GM19023 (cell line): ENCODE measurements around the gene GMDS.

Source experiments
- ATAC-seq: cut with Tn5 transposase; IDR thresholded peaks from one replicate; pipeline ENCODE4 v1.9.1; 2021; ENCODE audit warnings: mild to moderate bottlenecking, moderate library complexity; ENCODE audit not compliant: unreplicated experiment

GMDS gene

DNA sequence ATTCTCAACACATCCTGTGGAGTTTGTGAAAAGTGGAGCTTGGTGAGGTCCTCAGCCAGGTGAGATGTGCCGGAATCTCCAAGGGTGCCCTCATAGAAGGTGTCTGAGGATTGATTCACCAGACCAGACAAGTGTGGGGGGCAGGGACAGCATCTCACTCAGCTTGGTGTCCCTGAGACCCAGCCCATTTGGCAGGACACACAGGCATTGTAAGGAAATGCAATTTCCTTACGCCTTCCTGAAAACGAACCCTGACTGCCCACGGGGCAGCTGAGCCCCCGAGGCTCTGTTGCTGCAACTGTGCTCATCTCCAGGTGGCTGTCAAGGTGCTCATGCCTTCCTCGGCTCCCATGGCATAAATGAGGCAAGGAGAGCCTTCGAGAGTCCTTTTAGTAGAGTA is 602.3 kb downstream of the GMDS start:
- no peak for ATAC-seq

DNA sequence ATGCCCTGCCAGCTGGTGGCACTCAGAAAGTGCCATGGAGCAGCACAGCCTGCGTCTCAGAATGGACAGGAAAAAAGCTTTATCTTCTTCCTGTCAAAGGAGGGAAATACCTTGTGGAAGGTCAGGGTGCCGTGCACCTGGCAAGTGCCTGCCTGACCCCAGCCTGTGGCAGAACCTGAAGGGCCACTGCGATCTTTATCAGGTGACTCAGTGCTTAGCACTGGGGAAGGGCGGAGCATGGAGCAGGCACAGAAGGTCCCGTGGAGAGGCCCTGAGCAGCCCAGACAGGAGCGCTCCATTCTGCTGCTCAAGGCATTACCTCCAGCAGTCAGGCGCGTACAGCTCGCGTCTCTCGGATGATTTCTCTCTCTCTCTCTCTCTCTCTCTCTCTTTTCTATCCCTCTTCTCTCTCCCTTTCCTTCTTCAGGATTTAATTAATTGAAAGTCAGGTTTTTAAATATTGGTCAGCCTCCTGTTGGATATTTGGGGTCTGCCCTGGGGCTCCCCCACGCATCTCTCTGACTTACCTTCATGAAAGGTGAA is 604.0 kb downstream of the GMDS start:
- ATAC-seq: no peak

GRCh38 chr6:1640476-1640875 is 604.9 kb downstream of the GMDS start:
- no peak for ATAC-seq

- ATAC-seq: no peak
Measured at GRCh38 chr6:1639430-1639829, 606.0 kb downstream of the GMDS start.

DNA sequence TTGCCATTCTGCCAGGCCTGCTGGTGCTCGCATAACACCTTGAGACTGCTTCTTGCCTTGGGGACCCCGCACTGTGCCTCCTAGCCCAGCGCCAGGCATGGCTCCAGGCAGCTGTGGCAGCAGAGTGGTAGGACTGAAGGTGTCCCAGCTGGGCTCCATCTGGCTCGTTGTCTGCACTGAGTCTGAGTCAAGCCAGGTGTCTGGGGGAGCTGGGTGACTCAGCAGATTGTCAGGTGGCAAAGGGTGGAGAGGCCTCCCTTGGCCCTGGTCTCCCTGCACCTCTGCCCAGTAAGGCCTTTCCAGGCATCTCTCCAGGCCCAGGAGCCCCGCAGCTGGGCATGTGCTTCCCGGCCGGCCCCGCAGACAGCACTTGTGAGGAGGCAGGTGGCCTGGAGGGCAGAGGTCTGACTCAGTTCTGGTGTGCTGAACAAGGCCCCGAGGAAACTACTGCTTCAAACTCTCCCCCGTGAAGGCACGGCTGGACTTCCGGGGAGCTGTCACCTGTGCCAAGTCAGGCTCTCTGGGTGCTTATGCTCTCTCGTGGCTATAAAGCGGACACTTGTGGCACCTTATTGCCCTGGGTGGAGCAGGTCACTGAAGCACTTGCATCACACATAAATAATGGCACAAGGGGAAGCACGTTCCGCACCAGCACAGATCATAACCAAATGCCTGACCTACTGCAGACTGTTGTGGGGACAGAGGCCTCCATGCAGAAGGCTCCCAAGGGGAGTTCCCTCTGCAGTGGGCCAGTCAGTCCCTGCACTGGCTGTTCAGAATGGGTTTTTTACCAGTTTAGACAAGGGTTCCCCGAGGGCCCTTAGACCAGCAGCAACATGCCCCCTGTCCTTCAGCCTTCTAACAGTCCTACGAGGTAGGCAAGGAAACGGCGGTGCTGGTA is 608.2 kb downstream of the GMDS start:
- peak; percentile 72 for ATAC-seq

GRCh38 chr6:1636272-1636825 is 609.1 kb downstream of the GMDS start:
- no peak for ATAC-seq

DNA sequence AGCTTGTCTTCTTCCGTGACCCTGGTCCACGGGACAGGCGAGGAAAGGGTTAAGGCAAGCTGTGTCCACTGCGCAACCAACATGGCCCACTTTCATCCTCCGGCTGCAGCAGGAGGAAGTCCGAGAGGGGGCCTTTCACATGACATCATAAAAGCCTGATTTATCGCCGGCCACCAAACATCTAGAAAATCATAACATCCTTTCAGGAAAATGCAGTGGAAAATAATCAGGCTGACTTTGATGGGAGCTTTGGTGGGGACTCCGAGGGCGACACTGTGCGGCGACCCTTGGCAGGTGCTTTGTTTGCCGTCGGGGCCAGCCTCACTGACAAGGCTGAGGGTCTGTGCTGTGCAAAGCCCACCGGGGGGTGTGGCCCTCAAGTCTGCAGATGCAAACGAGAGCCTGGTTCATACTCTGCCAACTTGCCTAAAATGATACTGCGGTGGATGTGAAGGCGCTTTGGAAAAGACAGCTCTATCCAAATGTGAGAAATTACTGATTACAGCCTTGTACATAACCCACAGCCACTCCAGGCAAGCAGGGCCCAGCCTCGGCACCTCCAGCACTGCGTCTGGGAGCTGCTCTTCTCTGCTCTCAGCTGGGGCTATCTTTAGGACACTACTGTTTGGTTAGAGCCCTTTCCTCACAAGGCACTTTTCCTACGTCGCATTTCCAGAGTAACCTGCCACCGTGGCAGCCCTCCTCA is 609.9 kb downstream of the GMDS start:
- no peak for ATAC-seq

DNA sequence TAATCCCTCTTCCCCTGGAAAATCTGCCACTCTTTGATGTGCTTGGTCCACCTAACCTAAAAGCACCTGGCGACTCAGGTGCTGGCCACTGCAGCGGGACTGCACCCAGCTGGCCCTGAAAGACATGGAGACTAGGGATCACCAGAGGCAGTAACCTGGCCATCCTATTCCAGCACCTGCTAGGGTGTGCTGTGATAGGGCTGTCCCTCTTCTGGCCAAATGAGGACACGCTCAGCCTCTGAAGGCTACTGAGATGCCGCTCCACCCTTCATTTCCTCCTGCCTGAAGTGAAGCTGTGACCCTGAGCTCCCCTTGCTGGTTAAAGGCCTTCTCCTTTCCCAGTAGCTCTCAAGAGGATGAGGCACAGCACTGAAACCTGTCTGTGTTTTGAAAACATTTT is 611.3 kb downstream of the GMDS start:
- ATAC-seq: no peak

DNA sequence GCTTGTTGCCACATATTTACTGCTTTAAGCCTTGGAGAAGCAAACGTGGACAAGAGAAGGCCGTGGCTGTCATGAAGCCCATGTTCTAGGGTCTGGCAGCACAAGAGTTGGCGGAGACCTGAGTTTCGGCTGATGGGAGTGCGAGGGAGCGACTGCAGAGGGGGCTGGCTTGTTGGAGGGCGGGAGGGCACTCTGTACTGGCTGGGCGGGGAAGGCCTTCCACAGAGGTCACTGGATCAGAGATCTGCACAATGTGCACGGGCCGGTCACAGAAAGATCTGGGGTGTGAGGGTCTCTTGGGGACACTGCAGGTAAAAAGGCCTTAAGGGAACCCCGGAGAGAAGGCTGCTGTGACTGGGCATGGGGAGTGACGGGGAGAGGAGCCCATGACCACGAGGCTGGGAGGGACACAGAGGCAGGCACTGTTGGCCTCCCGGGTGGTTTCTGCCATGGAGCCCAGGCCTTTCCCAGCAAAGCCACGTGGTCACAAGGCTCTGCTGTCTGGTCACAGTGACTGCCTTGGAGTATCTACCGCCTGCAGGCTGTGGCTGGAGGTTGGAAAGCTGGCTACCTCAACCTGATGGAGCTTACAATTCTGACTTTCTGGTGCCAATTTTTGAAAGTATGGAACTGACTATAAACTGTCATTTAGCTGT is 611.9 kb downstream of the GMDS start:
- ATAC-seq: no peak

DNA sequence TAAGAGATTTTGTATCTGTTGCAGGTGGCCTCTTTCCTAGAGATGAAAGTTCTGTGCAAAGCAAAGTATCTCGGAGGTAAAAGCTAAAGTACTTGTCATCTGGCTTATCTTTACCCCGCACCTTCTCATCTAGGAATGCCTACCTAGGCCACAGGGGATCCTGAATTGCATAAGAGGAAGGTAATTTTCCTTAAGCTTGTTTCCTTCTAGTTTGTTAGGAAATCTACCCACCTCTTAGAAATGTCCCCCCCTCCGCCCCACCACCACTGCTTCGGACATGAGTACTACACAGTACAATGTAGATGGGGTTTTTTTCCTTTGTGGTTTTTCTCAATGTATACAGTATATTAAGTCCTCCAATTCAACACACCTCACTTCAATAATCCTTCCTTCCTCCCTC is 614.2 kb downstream of the GMDS start:
- ATAC-seq: no peak

DNA sequence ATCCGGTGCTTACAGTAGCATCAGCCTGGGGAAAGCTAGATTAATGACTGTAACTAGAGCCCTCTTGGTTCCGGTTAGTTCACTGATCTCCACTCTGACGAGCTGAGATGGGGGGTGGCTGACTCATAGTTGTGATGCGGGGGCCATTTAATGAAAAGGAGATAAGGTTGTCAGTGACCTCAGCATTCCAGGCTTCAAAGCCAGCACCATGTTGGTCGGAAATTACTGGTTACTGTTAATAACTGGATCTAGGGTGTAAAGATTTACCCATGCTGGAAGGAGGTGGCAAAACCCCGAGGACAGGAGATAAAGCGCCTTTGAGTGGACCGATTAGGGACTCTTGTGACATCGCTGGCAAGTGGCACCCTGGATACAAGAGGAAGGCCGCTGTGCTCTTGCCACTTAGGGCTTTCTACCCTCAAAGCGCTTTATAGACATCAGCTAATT is 614.6 kb downstream of the GMDS start:
- no peak for ATAC-seq

DNA sequence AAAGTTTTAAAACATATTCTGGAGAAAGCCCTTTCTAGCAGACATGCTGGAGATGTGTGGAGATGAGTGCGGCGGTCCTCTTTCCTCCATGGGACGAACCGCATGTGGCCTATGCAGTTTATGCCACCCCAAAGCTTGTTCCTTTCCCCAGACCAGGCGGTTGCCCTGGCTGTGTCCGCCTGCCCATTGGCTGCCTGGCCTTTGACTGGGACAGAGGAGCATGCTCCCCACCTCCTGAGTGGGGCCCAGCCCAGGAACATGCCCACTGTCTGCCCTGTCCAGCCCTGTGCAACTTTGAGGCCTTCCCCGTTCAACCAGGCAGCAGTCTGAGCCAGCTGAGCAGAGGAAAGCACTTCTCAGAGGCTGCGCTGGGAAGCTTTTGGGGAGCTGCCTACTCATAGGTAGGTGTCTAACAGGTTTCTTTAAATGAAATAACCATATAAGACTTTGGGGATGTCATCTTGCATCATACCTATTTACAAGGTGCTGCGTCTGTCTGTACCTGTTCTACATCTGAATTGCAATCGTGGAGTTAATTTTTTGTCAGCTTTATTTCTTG is 615.1 kb downstream of the GMDS start:
- no peak for ATAC-seq

GRCh38 chr6:1629316-1629715 is 616.1 kb downstream of the GMDS start:
- no peak for ATAC-seq

DNA sequence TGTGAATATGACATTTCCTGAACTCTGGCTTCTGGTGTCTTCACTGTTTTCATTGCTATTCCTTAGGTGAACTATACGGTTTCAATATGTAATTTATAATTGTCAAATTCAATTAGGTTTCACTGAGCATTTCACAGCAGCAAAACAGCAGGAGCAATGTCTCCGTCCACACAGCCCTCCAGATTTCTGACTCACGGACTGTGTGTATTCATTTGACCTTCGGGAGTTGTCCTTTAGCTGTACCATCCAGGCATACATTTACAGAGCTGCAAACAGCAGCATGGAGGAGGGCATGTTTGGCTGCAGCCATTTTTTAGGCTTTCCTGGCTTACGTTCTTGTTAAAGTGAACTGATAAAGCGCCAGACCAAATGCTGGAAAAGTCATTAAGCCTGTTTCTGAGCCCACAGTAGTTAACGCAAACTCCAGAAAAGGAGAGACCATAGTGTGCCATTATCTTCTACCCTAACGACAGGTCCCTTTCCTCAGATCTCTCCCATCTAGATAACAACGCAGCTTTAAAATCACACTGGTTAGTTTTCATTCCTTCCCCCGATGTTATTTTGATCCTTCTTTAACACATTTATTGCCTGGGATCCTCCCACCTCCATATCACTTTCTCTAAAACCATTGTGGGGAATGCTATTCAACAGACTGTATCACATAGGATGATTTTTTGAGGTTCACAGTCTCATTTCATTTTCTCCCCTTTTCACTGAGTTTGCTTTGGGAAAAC is 617.4 kb downstream of the GMDS start:
- no peak for ATAC-seq

GRCh38 chr6:1626481-1626880 is 618.9 kb downstream of the GMDS start:
- no peak for ATAC-seq

GRCh38 chr6:1625794-1626435 is 619.5 kb downstream of the GMDS start:
- no peak for ATAC-seq

DNA sequence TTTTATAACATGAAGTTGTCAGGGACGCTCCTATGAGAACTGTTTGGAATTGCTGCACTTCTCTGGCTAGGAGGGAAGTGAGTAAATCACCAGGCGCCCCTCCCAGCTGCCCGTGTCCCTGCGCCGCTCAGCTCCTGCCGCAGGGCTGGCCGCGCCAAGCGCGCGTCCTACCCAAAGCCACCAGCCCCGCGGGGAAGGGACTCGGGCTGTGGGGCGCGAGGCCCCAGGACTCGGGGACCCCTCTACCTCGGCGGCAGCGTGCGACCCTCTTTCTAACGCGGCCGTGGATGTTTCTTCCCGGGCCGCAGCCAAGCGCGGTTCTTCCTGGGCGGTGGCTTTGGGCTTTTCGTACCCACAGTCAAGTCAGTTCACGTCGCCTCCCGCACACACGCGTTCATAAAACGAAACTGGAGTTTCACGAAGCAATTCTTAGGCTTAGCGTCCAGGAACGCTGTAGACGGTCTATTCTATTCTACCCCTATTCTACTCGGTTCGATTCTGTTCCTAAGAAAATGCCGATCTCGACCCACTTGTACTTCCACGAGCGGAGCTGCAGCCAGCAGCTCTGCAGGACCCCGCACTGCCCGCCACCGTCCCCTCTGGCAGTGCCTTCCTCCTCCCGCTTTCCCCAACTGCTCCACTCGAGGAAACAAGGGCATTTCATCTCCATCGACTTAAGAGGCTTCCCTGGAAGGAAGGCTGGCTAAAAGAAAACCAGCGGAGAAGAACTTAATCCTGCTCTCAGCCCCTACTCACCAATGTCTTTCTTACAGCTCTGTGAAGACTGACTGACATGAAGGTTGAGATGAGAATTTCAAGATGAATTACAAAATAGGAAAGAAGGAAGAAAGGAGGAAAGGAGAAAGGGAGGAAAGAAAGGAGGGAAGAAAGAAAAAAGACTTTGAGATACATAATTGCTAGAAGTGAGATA is 620.3 kb downstream of the GMDS start:
- ATAC-seq: no peak

- no peak for ATAC-seq
Measured at GRCh38 chr6:1624058-1624850, 621.2 kb downstream of the GMDS start.
